UCSD-AML1 (cell line): ENCODE data around the gene CES4A.
"Not testable (repeated sequence)": the region's sequence is repeated elsewhere in the genome, so short reads cannot be mapped to it uniquely, and the experiment has no call there.

Experiments
- DNase-seq: peaks from one replicate; lab custom pipeline; 2025; ENCODE audit not compliant: unreplicated experiment; lab: John Stamatoyannopoulos, UW

The CES4A gene

DNA sequence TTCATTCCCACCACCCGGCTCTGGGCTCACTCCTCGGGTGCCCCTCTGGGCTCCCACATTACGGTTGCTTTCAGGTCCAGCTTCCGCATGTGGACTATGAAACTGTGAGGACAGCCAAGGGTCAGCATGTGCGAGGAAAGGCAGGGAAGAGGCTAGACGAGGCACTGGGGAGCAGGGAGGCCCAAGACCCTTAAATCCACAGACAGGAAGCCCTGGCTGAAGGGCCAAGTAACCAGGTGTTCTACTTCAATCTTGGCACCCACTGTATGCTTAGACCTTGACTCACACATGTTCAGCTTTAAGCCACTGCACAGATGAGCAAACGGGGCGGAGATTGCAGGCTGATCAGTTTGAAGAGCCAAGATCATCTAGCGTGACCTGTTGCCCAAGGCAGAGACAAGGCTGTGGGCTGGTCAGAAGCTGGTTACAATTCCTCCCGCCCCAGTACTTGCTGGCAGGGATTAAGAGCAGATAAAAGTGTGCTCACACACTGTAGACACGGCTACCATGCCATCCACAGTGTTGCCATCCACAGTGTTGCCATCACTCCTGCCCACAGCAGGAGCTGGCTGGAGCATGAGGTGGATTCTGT, at the start of gene CES4A:
CES4A (plus strand) TSS at position 393 of the 592 bp plus-strand sequence; CDS start at position 577, 184 bp downstream.
- no peak for DNase-seq

DNA sequence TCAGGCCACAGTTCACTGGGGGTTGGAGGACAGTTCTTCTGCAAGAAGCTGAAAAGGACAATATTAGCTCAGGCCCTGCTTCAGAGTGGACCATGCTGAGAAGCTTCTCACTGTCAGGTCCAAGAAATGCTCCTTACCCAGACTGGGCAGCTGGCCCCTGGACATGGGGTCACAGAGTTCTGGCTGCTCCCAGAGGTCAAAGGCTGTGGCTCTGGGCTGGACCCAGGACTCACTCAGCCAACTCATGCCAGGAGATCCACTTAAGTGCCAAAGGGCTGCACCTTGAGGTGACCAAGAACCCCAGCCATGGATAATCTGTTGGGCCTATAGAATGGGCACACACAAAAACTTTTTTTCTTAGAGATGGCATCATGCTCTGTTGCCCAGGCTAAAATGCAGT, 49.0 kb upstream of the CES4A start:
- DNase-seq = no peak

DNA sequence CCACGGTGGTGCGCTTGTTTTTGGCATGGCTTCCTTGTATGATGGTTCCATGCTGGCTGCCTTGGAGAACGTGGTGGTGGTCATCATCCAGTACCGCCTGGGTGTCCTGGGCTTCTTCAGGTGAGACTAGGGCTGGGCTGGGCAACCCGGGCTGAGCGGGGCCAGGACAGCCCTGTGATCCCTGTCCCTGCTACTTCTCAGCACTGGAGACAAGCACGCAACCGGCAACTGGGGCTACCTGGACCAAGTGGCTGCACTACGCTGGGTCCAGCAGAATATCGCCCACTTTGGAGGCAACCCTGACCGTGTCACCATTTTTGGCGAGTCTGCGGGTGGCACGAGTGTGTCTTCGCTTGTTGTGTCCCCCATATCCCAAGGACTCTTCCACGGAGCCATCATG, 48.2 kb upstream of the CES4A start:
- DNase-seq = no peak

DNA sequence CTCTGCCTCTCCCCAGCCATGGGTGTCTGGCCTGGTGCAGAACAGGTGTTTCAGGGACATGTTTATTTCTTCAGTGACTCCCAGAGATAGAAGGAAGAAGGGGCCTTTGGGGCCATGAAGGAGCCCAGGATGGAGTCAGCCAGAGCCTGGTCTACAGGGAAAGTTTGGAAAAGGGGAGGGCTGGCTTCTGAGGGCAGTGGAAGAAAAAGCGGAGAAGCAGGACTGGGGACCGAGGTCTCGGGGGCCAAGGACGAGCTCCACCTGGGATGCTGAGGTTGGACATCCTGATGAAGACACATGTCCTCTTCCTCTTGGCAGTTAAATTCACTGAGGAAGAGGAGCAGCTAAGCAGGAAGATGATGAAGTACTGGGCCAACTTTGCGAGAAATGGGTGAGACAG, 45.4 kb upstream of the CES4A start:
- DNase-seq = no peak

DNA sequence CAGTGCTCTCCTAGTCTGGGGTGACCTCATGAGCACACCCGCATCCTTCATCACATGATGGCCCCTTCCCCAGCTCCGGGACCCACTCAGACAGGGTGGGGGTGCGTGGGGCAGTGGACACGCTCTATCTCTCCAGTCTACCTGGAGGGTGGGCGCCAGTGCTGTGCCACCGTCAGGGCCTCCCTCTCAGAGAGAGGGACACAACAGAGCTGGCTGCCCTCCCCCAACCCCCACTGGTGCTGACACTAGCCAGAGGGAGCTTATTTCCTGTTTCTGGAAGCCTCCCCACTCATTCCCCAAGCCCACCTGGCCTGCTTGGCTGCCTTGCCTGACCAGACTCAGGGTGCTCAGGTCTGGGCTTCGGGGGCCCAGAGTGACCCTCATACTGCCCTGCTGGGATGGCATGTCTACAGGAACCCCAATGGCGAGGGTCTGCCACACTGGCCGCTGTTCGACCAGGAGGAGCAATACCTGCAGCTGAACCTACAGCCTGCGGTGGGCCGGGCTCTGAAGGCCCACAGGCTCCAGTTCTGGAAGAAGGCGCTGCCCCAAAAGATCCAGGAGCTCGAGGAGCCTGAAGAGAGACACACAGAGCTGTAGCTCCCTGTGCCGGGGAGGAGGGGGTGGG, 44.8 kb upstream of the CES4A start:
- no peak for DNase-seq

DNA sequence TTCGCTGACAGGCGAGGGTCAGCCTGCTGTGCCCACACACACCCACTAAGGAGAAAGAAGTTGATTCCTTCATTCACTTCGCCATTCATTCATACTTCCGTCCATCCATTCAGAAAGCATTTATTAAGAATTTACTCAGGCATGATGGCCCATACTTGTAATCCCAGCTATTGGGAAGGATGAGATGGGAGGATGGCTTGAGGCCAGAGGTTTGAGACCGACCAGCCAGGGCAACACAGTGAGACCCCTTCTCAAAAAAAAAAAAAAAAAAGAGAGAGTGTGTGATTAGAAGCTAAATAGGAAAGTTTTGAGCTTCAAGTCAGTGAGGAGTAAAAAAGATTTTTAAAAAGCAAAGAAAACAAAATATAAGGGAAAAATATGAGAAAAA, 44.3 kb upstream of the CES4A start:
- no peak for DNase-seq

DNA sequence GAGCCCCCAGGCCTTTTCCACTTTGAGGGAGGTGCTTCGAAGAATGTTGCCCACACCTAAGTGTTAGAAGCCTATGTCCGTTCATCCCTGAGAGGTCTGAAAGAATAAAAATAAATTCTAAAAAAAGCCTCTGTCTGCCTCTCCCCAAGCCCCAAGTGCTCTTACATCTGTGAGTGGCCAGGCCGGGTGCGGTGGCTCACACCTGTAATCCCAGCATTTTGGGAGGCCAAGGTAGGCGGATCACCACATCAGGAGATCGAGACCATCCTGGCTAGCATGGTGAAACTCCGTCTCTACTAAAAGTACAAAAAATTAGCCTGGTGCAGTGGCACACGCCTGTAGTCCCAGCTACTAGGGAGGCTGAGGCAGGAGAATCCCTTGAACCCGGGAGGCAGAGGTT, 43.4 kb upstream of the CES4A start:
- DNase-seq = not testable (repeated sequence)

DNA sequence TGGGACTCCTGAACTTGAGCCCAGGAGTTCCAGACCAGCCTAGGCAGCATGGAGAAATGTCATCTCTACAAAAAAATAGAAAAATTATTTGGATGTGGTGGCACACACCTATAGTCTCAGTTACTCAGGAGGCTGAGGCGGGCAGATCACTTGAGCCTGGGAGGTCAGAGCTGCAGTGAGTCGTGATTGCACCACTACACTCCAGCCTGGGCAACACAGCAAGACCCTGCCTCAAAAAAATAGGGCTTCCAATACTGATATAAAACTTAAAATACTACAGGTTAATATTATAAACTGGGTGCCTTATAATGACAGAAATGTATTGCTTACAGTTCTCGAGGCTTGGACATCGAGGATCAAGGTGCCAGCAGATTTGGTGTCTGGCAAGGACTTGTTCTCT, 42.5 kb upstream of the CES4A start:
- no peak for DNase-seq

DNA sequence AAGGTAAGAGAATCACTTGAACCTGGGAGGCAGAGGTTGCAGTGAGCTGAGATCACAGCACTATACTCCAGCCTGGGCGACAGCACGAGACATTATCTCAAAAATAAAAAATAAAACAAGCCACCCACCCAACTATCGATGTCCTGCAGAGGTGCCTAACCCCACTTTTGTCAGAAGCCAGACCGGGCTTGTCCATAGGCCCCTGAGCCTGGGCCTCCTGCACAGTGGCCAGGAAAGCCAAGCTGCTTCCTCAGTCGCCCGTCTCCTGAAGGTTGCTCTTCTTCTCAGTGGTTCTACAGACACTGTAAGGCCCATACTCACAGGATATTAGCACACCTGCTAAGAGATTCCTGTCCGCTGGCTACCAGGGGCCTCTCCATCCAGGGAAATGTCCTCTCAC, 41.8 kb upstream of the CES4A start:
- no peak for DNase-seq

DNA sequence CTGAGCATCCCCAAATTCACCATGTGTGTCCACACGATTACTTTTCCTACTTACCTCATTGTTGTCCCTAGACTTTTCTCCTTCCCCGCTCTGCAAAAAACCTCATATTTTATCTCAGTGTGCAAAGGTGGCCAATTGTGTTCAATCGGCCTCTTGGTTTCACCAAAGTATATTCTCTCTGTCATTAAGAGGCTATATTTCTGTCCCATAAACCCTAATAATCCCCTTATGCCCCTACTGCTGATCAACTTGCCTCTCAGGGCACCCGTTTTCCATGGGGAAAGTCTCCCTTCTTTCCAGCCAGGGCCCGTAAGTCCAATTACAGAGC, 41.5 kb upstream of the CES4A start:
- DNase-seq = no peak

DNA sequence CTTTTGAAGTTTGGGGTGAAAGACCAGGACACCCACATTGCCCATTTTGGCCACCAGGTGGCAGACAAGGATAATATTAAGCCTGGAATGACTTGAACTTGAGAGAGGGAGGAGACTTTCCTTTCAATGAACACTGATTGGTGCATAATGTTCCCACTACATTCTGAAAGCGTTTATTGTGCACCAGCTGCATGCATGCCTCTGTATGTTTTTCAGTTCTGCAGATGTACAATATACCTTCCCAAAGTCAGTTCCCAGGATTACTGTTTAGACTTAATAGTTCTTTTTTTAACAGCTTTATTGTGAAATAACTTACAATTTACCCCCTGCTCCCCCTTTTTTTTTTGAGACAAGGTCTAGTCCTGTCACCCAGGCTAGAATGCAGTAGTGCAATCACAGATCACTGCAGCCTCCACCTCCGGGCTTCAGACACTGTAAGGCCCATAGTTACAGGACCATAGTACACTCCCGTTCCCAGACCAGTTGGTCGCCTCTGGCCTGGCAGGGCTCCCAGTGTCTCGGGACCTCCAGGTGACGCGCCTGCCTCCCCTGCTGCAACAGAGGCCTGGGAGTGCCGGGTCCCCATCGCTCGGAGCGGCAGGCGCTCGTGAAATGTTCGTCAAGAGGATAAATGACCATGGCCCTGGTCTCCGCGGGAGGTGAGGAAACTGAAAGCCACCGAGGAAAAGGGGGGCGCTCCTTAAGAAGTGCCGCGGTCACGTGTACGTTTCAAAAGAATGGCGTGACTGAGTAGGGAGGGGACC, 40.9 kb upstream of the CES4A start:
- peak; percentile 74 for DNase-seq

DNA sequence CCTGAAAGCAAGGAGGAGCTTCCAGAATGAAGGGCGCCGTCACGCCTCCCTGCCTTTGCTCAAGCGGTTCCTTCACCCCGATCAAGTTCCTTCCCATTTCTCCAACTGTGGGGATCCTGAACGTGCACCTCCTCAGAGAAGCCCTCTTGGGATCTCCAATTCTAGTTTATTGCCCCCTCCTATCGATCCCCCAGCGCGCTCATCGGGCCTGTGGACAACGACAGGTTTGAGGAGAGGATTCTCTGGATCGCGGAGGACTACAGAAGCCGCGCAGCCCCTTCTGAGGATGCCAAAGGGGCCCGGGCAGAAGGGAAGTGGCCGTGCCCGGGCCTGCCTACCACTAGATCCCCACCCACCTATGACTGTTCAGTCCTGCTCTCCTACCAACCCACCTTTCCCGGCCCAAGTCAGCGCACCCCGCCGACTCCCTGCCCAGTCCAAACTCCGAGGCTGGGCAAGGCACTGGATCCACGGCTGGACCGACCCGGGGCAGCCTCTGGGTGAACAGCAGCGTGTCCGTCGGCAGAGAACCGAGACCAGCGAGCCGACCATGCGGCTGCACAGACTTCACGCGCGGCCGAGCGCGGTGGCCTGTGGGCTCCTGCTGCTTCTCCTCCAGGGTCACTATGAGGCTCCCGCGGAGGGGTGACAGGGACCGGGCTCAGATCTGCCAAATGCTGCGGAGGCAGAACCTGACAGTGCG, 40.1 kb upstream of the CES4A start:
- no peak for DNase-seq

DNA sequence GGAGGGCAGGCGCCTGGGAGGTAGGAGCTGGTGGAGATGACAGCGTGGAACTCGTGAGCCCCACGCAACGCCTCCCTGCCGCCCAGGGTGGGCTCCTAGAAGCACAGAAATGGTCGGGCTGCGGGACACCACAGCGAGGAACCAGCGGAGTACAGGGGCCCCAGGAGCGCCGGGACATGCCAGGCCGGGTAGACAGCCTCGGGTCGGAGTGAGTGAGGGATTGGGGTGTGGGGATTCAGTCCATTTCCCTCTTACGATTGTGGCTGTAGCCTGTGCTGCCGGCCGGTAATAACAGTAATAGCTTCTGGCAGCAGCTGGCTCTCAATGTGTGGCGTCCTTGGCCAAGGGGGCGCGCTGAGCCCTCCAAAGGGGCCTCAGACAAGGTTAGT, 39.6 kb upstream of the CES4A start:
- no peak for DNase-seq

DNA sequence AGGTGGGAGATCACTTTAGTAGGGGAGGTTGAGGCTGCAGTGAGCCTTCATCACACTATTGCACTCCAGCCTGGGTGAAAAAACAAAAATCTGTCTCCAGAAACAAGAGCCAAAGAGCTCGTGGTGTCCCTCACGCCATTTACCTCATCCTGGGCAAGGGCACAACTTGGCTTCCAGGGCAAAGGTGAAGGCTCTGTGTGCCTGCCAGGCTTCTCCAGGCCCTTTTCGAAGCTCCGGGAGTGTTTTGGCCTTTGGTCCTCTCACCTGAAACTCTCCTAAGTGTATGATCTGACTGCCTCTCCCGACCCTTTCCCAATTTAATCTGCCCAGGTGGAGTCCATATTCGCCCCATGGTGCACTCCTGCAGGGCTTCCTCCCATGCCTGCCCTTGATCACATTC, 38.9 kb upstream of the CES4A start:
- DNase-seq = no peak

DNA sequence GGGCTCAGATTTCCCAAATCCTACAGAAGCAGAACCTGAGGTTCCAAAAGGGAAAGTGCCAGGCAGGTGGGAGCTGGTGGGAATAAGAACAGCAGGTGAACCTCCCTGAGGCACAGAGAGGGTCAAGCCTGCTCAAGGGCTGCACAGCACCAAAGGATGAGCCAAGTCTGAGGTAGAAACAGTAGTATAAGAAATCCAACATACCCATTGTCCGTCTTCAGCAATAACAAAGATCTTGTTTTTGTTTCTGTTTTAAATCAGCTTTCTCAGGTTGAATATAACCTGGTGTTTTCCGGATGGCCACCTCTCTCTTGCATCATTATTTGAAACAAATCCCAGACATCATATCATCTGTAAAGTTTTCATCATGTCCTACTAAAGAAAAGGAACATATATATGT, 38.0 kb upstream of the CES4A start:
- DNase-seq = no peak

DNA sequence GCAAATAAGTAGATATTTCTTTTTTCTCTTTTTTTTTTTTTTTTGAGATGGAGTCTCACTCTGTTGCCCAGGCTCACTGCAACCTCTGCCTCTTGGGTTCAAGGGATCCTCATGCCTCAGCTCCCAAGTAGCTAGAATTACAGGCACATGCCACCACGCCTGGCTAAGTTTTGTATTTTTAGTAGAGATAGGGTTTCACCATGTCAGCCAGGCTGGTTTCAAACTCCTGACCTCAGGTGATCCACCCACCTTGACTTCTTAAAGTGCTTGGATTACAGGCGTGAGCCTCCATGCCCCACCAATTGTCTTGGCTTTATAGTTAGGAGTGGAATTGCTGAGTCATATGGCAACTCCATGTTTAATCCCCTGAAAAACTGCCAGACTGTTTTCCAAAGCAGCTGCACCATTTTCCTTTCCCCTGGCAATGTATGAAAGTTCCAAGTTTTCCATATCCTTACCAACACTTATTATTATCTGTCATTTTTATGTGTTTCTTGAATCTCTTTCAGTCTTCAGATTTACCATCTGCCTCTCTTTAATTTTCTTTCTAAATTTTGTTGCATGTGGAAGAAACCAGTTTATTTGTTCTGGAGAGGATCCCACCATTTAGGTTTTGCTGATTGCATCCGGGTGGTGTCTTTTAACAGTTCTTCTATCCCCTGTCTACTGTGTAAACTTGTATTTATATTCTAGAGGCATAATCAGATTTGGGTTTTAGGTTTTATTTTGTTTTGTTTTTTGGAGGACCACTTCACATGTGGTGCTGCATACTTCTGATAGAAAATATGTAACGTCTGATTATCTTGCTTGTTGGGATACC, 37.2 kb upstream of the CES4A start:
- no peak for DNase-seq

DNA sequence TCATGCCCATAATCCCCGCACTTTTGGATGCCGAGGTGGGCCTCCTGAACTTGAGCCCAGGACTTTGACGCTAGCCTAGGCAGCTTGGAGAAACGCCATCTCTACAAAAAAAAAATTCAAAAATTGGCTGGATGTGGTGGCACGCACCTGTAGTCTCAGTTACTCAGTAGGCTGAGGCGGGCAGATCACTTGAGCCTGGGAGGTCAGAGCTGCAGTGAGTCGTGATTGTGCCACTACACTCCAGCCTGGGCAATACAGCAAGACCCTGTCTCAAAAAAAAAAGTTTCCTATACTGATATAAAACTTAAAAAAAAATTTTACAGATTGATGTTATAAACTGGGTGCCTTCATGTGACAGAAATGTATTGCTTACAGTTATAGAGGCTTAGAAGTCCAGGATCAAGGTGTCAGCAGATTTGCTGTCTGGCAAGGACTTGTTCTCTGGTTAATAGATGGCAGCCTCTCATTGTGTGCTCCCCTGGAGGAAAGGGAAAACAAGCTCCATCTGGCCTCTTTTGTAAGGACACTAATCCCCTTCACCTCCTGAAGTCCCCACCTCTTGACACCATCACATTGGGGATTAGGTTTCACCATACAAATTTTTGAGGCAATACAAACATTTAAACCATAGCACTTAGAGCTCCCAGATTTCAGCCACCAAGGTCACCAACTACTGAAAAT, 35.8 kb upstream of the CES4A start:
- DNase-seq = no peak

DNA sequence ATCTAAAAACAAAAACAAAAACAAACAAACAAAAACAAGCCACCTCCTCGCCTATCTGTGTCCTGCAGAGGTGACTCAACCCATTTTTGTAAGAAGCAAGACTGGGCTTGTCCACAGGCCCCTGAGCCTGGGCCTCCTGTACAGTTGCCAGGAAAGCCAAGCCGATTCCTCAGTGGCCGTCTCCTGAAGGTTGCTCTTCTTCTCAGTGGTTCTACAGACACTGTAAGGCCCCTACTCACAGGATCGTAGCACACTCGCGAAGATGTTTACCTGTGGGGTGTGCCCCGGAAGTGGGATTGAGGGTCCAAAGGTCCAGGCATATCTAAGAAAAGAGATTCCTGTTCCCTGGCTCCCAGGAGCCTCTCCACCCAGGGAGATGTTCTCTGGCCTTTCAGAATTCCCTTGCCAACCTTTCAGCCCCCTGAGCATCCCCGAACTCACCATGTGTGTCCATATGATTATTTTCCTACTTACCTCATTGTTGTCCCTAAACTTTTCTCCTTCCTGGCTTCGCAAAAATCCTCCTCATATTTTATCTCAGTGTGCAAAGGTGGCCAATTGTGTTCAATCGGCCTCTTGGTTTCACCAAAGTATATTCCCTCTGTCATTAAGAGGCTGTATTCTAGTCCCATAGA, 34.8 kb upstream of the CES4A start:
- DNase-seq = no peak

DNA sequence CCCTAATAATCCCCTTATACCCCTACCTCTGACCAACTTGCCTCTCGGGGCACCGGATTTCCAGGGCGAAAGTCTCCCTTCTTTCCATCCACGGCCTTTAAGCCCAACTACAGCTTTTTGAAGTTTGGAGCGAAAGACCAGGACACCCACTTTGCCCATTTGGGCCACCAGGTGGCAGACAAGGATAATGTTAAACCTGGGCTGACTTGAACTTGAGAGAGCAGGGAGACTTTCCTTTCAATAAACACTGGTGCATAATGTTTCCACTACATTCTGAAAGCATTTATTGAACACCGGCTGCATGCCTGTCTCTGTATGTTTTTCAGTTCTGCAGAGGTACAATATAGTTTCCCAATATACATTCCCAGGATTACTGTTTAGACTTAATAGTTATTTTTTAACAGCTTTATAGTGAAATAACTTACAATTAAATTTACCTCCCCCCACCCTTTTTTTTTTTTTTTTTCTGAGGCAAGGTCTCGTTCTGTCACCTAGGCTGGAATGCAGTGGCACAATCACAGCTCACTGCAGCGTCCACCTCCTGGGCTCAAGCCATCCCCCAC, 34.2 kb upstream of the CES4A start:
- DNase-seq = peak; percentile 70
